KBM-7 (cell line): ENCODE results near the gene TMEM9B.

ENCODE experiments used
- DNase-seq: peaks from one replicate; pipeline ENCODE4 v3.0.0-alpha.2; 2015
- in situ Hi-C: fragments of 300-500 bp; cut with MboI; formaldehyde crosslinking; loops from 2 replicates; pipeline ENCODE4 v1.14.3; 2020; ENCODE audit warnings: low sequenced_read_pairs, low pct_unique_long_range_greater_than_20kb, mixed read lengths

The TMEM9B gene

DNA sequence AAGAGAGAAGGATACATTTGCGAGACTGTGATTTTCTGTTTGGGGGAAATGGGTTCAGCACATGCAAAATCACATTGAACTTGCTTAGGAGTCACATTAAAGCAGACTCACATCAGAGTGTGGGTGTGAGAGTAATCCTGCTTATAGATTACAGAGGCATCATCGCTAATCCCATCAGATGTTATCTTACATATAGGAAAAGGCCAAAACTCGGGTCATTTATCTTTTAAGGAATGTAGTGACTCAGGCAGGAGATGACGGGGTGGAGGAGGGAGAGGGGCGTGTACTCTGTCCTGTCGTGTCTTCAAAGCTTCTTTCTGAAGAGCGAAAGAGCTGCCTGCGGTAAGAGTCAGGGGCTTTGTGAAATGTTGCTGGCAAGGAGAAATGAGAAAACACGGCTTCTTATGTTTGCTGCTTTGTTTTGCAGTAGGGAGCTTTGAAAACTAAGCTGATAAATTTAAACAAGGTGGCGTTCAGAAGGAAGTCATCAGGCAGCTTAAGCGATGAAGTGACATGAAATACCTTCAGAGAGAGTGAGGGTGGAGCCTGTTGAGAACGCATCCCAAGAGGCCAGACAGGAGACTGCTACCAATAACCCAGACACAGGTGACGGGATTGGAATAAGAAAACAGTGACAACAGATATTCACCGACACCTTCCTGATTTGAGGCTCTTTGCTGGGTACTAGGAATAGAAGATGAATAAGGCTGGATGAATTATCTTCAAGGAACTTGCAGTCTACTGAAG is 29.3 kb downstream of the TMEM9B start:
- no peak for DNase-seq
- in situ Hi-C loops = no loop called here

DNA sequence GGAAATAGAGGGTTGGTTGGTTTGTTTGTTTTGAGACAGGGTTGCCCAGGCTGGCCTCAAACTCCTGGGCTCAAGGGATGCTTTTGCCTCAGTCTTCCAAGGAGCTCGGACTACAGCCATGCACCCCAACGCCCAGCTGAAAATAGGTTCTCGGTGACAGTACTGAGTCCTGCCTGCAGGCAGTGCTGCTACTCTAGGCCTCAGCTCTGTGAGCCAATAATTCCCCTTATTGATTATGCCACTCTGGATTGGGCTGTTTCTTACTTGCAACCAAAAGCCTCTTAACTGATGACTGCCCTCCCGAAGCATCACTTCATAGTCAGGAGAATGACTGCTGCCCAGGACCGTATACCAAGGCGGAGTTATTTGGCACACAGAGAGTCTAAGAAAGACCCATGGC is 30.3 kb downstream of the TMEM9B start:
- in situ Hi-C loops = no loop called here
- DNase-seq = no peak

GRCh38 chr11:8932564-8933180 is 31.6 kb downstream of the TMEM9B start, which contains the start of gene C11orf16:
Gene C11orf16 (minus strand): TSS chr11:8932947. CDS start chr11:8932308, 639 bp downstream.
- DNase-seq = no peak
- in situ Hi-C loops = no loop called here

GRCh38 chr11:8930456-8931175 is 33.6 kb downstream of the TMEM9B start:
- in situ Hi-C loops = no loop called here
- DNase-seq = no peak

GRCh38 chr11:8928981-8929615 is 35.1 kb downstream of the TMEM9B start:
- no peak for DNase-seq
- in situ Hi-C loops = no loop called here

DNA sequence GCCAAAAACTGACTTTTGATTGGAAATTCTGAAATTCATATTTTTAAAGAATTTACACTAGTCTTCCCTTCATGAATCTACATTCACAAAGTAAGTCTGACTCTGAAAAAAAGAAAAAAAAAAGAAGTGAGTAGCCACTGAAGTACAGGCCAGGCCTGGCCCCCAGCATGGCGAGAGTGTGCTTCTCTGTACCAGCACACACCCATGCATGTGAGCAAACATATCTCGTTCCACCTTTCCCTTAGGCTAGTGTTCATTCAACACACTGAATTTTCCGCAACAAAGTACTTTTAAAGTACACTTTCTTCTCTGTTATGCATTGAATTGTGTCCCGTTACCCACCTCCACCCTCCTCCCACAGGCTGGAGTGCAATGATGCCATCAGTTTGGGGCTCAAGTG is 36.0 kb downstream of the TMEM9B start:
- no peak for DNase-seq
- in situ Hi-C loops = no loop called here

DNA sequence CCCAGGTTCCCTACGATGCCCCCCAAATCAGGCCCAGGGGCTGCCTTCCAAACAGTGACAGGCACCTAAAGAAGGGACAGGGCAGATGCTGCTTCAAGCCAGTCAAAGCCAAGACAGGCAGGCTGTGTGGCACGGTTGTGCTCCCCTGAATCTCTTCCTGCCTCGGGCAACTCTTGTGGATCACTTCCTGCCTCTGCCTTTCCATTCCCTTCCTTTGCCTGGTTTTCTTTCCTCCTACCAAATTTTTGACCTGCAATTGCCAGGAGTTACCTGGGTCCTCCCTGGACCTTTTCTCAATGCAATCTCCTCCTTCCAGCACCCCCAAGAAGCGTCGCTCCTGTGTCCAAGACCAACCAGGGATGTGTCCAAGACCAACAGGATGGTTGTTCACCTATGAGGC is 37.0 kb downstream of the TMEM9B start:
- DNase-seq = no peak
- in situ Hi-C loops = no loop called here

GRCh38 chr11:8926236-8926635 is 38.0 kb downstream of the TMEM9B start:
- in situ Hi-C loops = no loop called here
- no peak for DNase-seq

DNA sequence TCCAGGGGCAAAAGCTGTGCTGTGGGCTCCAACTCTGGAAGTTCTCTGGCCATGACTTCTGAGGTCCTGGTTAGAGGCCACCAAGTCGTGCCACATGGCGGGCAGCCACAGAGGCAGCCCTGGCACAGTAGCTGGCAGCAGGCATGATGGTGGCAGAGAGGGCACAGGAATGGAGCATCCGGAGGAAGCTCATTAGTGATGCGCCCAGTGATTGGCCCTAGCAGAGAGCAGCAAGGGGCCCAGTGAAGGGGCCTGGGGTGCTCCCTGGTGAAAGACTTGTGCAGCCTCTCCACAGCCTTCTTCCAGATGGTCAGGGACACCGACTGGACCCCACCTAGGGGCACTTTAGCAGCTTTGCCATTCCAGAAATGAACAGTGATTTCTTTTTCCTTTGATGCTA is 38.5 kb downstream of the TMEM9B start:
- DNase-seq = no peak
- in situ Hi-C loops = no loop called here

- in situ Hi-C loops = no loop called here
- no peak for DNase-seq
These were observed 41.6 kb downstream of the TMEM9B start for GRCh38 chr11:8922691-8923090.

- DNase-seq = no peak
- in situ Hi-C loops = no loop called here
These were observed 47.0 kb downstream of the TMEM9B start for GRCh38 chr11:8917157-8917825.

- DNase-seq = no peak
- in situ Hi-C loops = no loop called here
These were observed 49.6 kb downstream of the TMEM9B start for GRCh38 chr11:8914661-8915018.

- in situ Hi-C loops = no loop called here
These were observed 50.1 kb downstream of the TMEM9B start for GRCh38 chr11:8913961-8914660.

GRCh38 chr11:8911029-8911823 is 53.0 kb downstream of the TMEM9B start, which contains the start of gene AKIP1:
Gene AKIP1 (plus strand): TSS chr11:8911189. CDS start chr11:8911450, 261 bp downstream.
- peak; percentile 94 for DNase-seq
- in situ Hi-C loops = no loop called here

More at GRCh38 chr11:8913961-8914660, 50.1 kb downstream of the TMEM9B start:
- DNase-seq = peak; percentile 92

GRCh38 chr11:8910649-8911026 is 53.6 kb downstream of the TMEM9B start:
- in situ Hi-C loops = no loop called here
- DNase-seq = no peak

DNA sequence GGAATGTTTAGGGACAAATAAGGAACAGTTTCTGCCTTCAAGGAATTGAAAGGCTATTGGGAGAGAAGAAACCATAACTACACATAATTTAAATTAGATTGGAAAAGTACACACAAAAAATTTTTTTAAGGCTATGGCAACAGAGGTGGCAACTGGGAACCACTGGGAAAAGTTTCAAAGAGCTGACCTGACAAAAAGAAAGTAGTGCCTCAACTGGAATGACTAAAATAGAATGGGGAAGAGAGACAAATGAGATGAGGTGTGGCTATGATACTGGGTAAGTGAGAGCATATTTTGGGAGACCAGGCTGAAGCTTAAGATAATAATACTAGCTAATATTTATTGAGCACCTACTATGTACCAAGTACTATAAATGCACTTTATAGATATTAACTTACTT is 56.1 kb downstream of the TMEM9B start:
- in situ Hi-C loops = no loop called here
- DNase-seq = no peak

DNA sequence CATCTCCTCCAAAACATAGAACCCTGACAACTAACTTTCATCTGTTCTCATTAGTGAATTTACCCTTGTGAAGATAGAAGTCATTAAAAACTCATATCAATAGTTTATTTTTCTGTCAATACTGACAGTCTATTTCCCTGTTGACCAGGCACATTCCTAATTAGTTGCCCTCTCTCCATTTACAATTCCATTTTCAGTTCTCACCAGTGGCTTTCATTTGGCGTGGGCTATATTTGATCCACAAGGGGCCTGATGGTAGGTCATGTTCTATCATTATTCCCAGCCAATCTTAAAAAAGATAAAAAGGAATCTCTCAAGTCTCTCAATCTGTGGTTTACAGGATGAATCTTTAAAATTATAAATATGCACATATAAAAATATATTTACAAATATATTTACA is 57.1 kb downstream of the TMEM9B start:
- DNase-seq = no peak
- in situ Hi-C loops = no loop called here
